HEK293T (cell line): ENCODE data around the gene GABBR2.

Source experiments
- CTCF ChIA-PET: fragments of 350-600 bp; formaldehyde crosslinking; extraction: SDS; loops from one replicate; lab custom pipeline; 2021; ENCODE audit warnings: antibody characterized with exemption, inconsistent platforms; lab: Yijun Ruan, JAX
- POLR2A ChIA-PET: fragments of 350-600 bp; formaldehyde crosslinking; extraction: SDS; loops from one replicate; lab custom pipeline; 2020; ENCODE audit warnings: antibody characterized with exemption, inconsistent platforms; lab: Yijun Ruan, JAX
- DNase-seq: peaks from one replicate; pipeline ENCODE4 v3.0.0; 2012; ENCODE audit warnings: mixed read lengths; ENCODE audit errors: extremely low spot score
- ARNT ChIP-seq: fragments of 450-650 bp; IDR thresholded peaks from 2 replicates; pipeline ENCODE4 v1.6.1; 2017; ENCODE audit warnings: mild to moderate bottlenecking
- BHLHE40 ChIP-seq: fragments of 450-650 bp; IDR thresholded peaks from 2 replicates; pipeline ENCODE4 v1.6.1; 2016; ENCODE audit warnings: mild to moderate bottlenecking, moderate library complexity, borderline replicate concordance
- CTBP1 ChIP-seq: fragments of 450-650 bp; IDR thresholded peaks from 2 replicates; pipeline ENCODE4 v1.6.1; 2016; ENCODE audit warnings: borderline replicate concordance
- ELF4 ChIP-seq: fragments of 450-650 bp; IDR thresholded peaks from 2 replicates; pipeline ENCODE4 v1.6.1; 2017; ENCODE audit warnings: antibody characterized with exemption
- FOXA1 ChIP-seq: fragments of 450-650 bp; IDR thresholded peaks from 2 replicates; pipeline ENCODE4 v1.6.1; 2016; ENCODE audit warnings: mild to moderate bottlenecking
- FOXK2 ChIP-seq: fragments of 450-650 bp; IDR thresholded peaks from 2 replicates; pipeline ENCODE4 v1.6.1; 2016; ENCODE audit warnings: mild to moderate bottlenecking
- FOXM1 ChIP-seq: fragments of 450-650 bp; IDR thresholded peaks from 2 replicates; pipeline ENCODE4 v1.6.1; 2017; ENCODE audit warnings: mild to moderate bottlenecking, borderline replicate concordance
- HDGF ChIP-seq: fragments of 450-650 bp; IDR thresholded peaks from 2 replicates; pipeline ENCODE4 v1.6.1; 2017; ENCODE audit warnings: antibody characterized with exemption, borderline replicate concordance
- L3MBTL2 ChIP-seq: fragments of 450-650 bp; conservative IDR thresholded peaks from 2 replicates; pipeline ENCODE4 v1.6.1; 2016; ENCODE audit warnings: mild to moderate bottlenecking
- LEF1 ChIP-seq: fragments of 450-650 bp; IDR thresholded peaks from 2 replicates; pipeline ENCODE4 v1.6.1; 2017; ENCODE audit warnings: mild to moderate bottlenecking, borderline replicate concordance
- NFRKB ChIP-seq: fragments of 450-650 bp; IDR thresholded peaks from 2 replicates; pipeline ENCODE4 v1.6.1; 2016; ENCODE audit warnings: mild to moderate bottlenecking, moderate library complexity
- SP1 ChIP-seq: fragments of 450-650 bp; IDR thresholded peaks from 2 replicates; pipeline ENCODE4 v1.6.1; 2017
- SUZ12 ChIP-seq: fragments of 450-650 bp; IDR thresholded peaks from 2 replicates; pipeline ENCODE4 v1.6.1; 2016; ENCODE audit warnings: mild to moderate bottlenecking
- TARDBP ChIP-seq: fragments of 450-650 bp; IDR thresholded peaks from 2 replicates; pipeline ENCODE4 v1.6.1; 2016
- ZNF384 ChIP-seq: fragments of 450-650 bp; IDR thresholded peaks from 2 replicates; pipeline ENCODE4 v1.6.1; 2016
- TF ChIP-seq, protein P1 (sequence below): fragments of 450-650 bp; IDR thresholded peaks from 2 replicates; pipeline ENCODE4 v1.6.1; 2016

GABBR2 gene

DNA sequence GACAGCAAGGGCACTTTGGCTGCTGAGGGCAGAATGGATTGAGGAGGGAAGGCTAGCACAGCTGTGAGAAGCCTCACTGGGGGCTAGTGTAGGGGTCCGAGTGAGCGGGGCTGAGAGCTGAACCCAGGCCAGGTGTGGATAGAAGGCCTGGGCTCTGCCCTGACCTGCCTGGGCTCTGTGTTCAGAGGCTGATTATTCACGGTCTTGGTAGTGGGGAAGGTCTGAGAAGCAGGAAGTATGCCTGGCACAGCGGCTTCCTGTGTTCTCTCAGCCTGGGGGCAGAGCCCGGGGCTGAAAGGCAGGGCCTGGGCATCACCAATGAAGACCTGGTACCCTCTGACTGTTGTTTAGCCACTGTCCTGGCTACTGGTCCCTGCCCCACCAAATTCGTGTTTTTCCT lies 316.9 kb downstream of the GABBR2 start:
- no peak for DNase-seq
- ChIA-PET CTCF (no interaction called here), POLR2A (no interaction called here)
- TF ChIP-seq BHLHE40 = no peak
- TF ChIP-seq NFRKB = no peak
- TF ChIP-seq SUZ12 = no peak
- no peak for TF ChIP-seq CTBP1
- no peak for TF ChIP-seq ELF4
- no peak for TF ChIP-seq FOXA1
- no peak for TF ChIP-seq SP1
- no peak for TF ChIP-seq L3MBTL2
- no peak for TF ChIP-seq FOXM1
- TF ChIP-seq, protein P1, sequence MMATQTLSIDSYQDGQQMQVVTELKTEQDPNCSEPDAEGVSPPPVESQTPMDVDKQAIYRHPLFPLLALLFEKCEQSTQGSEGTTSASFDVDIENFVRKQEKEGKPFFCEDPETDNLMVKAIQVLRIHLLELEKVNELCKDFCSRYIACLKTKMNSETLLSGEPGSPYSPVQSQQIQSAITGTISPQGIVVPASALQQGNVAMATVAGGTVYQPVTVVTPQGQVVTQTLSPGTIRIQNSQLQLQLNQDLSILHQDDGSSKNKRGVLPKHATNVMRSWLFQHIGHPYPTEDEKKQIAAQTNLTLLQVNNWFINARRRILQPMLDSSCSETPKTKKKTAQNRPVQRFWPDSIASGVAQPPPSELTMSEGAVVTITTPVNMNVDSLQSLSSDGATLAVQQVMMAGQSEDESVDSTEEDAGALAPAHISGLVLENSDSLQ = no peak
- no peak for TF ChIP-seq TARDBP
- TF ChIP-seq FOXK2 = no peak

DNA sequence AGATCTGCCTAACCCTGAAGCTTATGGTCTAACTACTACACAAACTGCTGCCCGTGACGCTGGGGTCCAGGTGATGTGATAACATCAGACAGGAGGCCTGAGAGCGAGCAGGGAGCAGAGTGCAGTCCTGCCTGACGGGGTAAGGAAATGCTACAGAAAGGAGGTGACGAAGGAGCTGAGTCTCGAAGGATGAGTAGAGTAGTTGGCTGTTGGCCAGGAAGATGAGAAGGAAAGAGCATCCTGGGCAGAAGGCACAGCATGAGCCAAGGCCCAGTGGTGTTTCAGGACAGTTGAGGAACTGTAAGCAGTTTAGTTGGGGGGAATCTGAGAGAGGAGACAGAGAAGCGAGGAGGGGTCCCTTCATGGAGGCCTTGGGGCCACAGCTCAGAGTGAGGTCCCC lies 317.3 kb downstream of the GABBR2 start:
- ChIA-PET POLR2A (no interaction called here), CTCF (no interaction called here)
- DNase-seq = no peak
- no peak for TF ChIP-seq ARNT
- no peak for TF ChIP-seq NFRKB
- no peak for TF ChIP-seq FOXK2
- TF ChIP-seq HDGF = no peak
- no peak for TF ChIP-seq FOXM1
- no peak for TF ChIP-seq ZNF384
- no peak for TF ChIP-seq FOXA1

DNA sequence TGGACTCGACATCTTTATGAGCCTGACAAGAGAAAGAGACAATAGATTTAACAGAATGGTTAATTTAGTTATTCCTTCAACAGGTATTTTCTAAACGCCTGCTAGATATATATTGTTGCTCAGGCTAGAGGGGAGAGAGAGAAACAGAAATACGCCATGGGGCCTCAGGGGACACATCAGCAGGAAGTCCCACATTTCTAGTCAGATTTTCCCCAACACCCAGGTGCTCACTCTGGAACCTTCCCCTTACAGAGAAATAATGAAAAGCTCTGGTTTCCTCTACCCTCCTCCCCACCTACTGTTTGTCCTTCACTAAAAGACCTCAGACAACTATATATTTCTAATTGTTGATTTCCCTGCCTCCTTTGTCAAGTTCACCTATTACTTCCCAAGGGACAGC lies 323.0 kb downstream of the GABBR2 start:
- ChIA-PET POLR2A (no interaction called here), CTCF (no interaction called here)
- TF ChIP-seq HDGF = no peak
- no peak for TF ChIP-seq TARDBP
- no peak for TF ChIP-seq BHLHE40
- TF ChIP-seq ARNT = no peak
- TF ChIP-seq CTBP1 = no peak
- TF ChIP-seq, protein P1 = no peak
- no peak for TF ChIP-seq FOXM1
- DNase-seq = no peak

DNA sequence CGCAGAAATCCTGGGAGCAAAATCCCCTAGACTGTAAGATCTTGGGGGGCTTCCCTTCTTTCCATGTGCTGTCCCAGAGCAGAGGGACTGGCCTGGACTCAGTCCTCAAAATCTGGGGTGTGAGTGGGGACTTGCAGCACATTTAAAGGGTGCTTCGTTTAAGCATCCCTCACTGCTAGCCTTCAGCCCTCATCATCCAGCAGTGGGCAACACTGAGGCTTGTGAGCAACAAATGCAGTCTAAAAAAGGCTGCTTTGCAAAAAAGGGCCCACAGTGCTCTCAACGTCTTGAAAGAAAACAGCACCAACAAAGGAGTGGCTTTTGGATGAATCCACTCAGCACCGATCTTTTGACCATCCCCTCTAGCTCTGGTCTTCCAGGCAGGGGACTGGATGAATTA lies 325.0 kb downstream of the GABBR2 start:
- POLR2A ChIA-PET = no interaction called here
- no peak for DNase-seq
- TF ChIP-seq SP1 = no peak
- TF ChIP-seq SUZ12 = no peak
- no peak for TF ChIP-seq CTBP1
- no peak for TF ChIP-seq ARNT
- TF ChIP-seq, protein P1 = no peak
- no peak for TF ChIP-seq NFRKB
- TF ChIP-seq TARDBP = no peak
- no peak for TF ChIP-seq LEF1
- TF ChIP-seq L3MBTL2 = no peak
- TF ChIP-seq FOXM1 = no peak
- TF ChIP-seq BHLHE40 = no peak
- no peak for TF ChIP-seq FOXK2
- CTCF ChIA-PET = no interaction called here

DNA sequence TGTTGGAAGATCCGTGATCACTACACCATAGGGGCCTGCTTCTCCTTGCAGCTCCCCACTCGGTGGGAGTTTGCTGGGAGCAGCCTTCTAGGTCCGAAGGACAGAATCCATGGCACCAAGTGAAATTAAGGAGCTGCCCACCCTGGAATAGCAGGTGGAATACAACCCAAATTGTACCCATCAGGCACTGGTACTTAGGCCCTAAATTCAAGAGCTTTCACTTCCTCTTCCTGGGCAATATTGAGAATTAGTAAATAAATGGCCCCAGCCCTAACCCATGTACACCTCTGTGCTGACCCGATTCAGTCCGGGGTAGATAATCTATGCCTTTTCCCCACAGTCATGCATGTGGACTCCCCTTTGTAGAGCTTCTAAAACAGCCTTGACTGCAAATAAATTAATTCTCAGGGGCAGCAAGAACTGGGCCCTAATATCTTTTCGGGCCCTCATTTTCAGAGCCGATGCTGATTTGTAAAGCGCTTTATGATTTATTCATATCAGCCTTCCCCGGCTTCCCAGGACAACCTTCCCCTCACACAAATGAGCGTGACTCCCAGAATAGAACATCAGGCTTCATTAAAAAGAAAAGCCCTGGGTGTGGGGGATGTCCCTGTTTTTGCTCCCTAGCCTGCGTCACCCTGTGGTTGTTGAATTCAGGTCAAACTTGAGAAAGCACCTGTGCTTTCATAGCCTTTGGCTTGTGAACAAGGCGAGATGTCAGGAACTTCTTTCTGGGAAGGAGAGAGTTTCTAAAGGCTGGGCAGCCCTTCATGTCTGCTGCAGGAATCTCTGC lies 327.2 kb downstream of the GABBR2 start:
- CTCF ChIA-PET = no interaction called here
- no peak for TF ChIP-seq ZNF384
- no peak for TF ChIP-seq FOXA1
- no peak for TF ChIP-seq SUZ12
- TF ChIP-seq TARDBP = no peak
- TF ChIP-seq LEF1 = no peak
- TF ChIP-seq ARNT = no peak
- TF ChIP-seq L3MBTL2 = no peak
- TF ChIP-seq BHLHE40 = no peak
- TF ChIP-seq NFRKB = no peak
- no peak for TF ChIP-seq FOXM1
- no peak for TF ChIP-seq ELF4
- TF ChIP-seq SP1 = no peak
- POLR2A ChIA-PET = no interaction called here
- no peak for DNase-seq

DNA sequence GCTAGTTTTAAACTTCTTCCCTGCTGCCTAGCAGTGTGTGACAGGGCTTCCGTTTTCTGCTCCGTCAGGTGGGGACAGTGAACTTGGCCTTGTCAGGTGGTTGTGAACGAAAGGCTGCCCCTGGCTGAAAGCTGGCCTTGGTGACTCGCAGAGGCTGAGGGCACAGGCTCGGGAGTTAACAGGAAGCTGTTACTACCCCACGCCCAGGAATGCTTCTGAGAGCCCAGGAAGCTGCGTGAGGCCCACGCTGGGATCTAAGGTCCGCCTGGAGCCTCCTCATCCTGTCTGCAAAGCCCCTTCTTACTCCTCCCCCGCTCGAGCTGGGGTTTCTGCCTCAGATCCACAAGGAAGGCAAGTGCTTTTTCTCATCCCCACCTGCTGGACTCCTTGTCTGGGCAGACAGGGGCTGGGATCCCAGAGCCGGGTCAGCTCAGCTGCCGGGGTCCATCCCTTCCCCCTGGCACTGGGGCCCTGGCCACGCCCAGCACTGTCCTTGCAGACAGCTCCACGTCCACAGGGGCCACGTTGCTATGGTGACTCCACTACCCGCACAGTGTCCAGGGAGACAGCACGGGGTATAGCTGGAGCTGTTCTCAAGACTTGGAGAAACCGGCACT lies 328.6 kb downstream of the GABBR2 start:
- TF ChIP-seq LEF1 (no peak), HDGF (no peak), ELF4 (no peak)
- no peak for DNase-seq
- ChIA-PET CTCF (no interaction called here), POLR2A (no interaction called here)

DNA sequence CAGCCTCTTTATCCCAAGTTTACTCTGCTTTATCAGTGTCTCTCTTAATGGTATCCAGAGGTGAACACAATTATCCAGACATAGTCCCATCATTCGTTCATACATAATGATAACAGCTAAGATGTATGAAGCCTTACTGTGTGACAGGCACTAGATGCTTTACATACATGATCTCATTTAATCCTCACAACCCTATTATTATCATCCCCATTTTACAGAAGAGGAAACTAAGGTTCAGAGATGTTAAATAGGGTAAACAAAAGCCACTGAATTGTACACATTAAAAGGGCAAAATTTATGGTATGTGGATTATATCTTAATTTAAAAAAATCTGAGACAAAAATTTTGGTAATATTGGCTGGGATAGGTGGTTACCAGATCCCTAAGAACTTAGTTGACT lies 329.2 kb downstream of the GABBR2 start:
- TF ChIP-seq NFRKB (no peak), L3MBTL2 (no peak), LEF1 (no peak), FOXK2 (no peak), FOXM1 (no peak)
- no peak for DNase-seq
- POLR2A ChIA-PET = no interaction called here
- CTCF ChIA-PET = no interaction called here
